NCI-H2196 treated with DMSO at 0.1 percent for 48 hours (cell line): Measurements from ENCODE around the gene PKN2.

ENCODE experiments used
- DNase-seq: peaks from one replicate; lab custom pipeline; 2025; ENCODE audit not compliant: unreplicated experiment; lab: John Stamatoyannopoulos, UW

PKN2 gene

DNA sequence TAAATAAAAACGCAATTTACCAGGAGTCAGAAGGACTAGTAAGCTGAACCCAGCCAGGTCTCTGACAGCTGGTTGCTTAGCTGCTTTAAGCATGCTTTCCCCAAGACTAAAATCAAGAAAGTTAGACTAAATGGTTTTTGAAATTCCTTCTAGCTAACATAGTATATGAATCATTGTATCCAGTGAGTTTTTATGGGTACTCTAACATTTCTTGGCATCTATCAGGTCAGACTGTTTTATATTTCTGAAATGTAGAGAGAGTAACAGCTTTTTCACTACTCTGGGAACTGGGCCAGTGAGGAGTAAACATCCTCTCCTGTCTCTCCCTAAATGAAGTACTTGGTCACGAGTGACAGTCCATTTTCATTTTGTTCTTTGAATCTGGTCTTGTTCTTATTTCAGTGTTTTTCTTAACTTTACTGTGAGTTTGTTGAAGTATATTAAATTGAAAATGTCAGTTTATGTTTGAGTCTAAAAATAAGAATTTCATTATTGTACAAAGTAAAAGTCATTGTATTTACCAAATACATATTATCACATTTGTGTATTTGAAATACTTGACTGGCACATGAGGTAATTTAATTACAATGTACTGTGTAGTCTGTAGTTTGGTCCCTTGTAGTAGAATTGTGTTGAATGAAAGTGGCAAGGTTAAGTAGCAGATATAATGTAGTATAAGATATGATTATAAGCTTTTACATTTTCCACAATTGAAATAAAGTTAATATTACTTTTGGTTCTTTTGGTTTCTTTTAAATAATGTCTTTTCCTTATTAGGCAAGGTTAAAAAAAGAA, 47.6 kb downstream of the PKN2 start:
- peak; percentile 63 for DNase-seq

DNA sequence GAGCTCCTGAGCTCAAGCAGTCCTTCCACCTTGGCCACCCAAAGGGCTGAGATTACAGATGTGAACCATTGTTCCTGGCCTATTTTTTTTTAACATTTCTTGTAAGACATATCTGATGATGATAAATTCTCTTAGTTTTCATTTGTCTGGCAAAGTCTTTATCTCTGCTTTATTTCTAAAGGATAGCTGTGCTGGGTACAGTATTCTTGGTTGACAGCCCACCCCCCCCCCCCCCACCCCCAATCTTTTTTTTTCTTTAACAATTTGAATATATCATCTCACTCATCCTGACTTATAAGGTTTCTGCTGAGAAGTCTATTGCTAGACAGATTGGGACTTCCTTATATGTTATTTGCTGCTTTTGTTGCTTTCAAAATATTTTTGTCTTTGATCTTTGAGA, 51.3 kb downstream of the PKN2 start:
- no peak for DNase-seq

DNA sequence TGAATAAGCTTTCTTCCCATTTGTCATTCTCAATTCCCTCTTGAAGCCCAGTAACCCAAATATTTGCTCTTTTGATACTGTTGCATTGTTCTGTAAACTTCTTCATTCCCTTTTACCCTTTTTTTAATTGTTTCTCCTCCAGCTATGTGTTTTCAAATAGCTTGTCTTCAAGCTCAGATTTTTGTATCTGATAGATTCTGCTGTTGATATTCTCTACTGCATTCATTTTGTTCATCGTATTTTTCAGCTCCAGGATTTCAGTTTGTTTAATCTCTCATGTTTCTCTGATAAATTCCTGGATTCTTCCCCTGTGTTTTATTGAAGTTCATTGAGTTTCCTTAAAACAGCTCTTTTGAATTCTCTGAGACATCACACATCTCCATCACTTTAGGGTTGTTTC, 51.8 kb downstream of the PKN2 start:
- DNase-seq: no peak

DNA sequence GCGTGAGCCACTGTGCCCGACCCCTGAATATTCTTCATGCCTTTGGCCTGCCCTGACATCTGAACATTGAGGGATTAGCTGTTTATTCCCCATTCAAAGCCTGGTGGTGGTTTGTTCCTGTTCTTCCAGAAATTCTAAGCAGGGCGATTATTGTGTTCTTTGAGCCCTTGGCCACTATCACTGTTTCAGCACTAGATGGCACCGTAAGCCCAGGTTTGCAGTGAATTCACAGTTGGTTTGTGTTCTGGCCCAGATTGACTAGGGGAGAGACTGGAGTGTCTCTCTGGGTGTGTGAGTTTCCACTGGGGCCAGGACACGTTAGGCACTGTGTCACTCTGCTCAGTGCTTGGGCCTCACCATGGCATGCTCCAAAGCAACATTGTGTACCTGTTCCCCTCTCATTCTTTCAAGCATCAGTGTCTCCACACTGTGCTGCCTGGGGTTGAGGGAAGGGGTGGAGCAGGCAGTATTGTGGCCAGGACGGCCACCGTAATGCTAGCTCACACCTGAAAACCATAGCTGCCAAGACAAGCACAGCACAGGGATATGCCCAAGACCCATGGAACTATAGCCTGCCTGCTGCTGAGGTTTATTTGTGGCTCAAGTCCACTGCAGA, 52.7 kb downstream of the PKN2 start:
- DNase-seq: no peak

DNA sequence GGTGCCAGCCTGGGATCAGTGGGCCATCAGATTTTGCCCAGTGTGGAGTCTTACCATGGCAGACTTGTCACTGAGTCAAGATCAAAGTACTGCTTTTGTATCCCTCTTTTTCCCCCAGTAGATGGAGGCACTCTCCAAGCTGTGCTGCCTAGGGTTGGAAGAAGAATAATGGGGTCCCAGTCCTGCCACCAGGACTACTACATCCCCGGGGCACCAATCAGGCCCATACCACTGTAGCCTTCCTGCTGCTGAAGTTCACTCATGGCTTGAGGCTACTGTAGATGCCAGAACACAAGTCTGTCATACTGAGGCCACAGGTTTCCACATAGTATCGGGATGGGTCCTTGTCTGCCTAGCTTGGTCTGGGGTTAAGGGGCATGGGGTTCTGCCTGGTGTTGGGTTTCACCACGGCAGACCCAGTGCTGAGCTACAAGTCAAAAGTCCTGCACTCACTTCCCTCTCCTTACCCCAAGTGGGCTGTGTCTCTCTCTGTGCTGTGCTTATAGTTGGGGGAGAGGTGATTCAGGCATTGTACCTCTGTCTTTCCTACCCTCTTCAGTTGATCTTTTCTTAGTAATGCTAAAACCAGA, 53.4 kb downstream of the PKN2 start:
- DNase-seq: no peak

DNA sequence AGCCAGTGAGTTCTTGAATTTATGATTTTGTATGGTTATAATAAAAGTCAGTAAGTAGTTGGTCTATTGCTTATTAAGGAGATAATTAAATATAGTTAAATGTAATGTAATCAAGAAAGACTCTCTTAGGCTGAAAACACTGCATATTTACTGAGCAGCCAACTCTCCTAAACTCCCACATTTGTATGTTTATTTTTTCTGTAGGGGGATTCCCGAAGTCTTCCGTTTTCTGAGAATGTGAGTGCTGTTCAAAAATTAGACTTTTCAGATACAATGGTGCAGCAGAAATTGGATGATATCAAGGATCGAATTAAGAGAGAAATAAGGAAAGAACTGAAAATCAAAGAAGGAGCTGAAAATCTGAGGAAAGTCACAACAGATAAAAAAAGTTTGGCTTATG, 56.7 kb downstream of the PKN2 start:
- DNase-seq: no peak

DNA sequence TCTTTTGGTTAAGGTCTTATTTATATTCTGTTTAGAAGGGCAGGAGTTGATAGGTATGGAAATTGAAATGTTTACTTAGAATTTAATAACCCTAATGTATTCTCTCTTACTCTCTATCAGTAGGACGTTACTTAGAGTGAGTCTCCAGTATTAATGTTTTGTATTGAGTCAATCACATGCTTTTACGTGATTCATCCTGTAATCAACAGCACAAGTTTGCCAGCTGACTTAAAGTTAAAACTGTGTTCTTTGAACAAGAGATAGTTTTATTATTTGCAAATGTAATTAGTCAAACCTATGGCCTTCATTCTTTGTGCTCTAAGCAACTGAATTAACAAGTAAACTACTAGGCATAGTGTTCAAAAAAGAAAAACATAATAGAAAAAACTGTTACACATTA, 57.3 kb downstream of the PKN2 start:
- DNase-seq: no peak

DNA sequence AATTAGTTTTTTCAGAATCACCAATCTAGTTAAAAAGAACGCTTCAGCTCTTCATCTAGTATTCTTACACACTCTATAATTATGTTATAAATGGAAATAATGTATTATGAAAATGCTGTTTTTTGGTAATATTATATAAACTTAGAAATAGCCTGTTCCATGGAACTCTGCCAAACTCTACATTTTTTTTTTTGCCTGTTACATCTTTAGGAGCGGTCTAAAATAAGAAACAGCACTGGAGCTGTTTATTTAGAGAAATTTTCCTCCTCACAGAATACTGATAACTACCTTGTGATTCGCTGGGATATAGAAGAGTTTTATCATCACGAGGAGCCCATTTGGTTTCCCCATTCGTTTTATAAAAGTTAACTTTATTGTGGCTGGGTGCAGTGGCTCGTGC, 58.5 kb downstream of the PKN2 start:
- DNase-seq: no peak

DNA sequence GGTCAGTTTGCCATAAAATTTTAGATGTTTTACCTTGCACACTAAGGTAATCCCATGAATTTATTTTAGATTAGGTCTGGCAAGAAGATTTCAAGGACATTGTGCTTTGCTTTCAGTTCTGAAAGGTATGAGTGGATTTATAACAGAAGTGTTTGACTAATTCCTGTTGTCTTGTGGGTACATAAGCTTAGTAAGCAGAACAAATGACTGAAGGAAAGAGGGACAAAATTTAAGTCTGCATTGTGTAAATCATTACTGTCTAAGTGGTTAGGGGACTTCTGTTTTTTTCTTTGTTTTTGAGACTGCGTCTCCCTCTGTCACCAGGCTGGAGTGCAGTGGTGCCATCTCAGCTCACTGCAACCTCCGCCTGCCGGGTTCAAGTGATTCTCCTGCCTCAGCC, 60.1 kb downstream of the PKN2 start:
- no peak for DNase-seq

DNA sequence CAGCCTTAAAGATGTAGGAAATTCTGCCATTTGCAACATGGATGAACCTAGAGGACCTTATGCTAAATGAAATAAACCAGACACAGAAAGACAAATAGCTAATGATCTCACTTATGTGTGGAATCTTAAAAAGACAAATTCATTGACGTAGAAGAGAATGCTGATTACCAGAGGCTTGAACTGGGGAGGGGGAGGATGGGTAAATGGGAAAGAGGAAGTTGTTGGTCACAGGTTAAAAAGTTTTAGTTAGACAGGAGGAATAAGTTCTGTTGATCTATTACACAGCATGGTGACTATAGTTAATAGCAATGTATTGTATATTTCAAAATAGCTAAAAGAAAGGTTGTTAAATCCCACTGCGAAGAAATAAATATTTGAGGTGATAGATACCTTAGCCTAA, 62.8 kb downstream of the PKN2 start:
- DNase-seq: no peak

DNA sequence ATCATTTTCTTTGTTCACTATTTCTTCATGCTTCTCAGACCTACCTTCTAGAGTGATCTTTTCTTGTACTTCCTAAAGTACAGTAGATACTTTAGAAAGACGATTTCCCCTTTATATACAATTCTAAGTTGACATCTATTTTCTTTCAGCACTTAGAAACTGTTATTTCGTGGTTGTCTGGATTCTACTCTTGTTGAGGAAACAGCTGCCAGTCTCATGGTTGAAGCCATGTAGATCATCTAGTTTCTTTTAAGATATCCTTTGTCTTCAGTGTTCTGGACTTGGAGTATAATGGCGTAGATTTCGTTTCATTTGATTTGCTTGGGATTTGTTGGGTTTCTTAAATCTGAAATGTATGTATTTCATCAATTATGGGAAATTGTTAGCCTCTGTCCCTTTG, 67.6 kb downstream of the PKN2 start:
- no peak for DNase-seq

DNA sequence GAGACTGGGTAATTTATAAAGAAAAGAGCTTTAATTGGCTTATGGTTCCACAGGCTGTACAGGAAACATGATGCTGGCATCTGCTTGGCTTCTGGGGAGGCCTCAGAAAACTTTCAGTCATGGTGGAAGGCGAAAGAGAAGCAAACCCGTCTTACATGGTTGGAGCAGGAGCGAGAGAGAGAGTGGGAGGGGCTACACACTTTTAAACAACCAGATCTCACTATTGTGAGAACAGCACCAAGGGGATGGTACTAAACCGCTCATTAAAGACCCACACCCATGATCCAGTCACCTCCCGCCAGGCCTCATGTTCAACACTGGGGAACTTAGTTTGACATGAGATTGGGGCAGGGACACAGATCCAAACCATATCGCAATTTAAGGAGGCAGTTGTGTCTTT, 69.4 kb downstream of the PKN2 start:
- no peak for DNase-seq

DNA sequence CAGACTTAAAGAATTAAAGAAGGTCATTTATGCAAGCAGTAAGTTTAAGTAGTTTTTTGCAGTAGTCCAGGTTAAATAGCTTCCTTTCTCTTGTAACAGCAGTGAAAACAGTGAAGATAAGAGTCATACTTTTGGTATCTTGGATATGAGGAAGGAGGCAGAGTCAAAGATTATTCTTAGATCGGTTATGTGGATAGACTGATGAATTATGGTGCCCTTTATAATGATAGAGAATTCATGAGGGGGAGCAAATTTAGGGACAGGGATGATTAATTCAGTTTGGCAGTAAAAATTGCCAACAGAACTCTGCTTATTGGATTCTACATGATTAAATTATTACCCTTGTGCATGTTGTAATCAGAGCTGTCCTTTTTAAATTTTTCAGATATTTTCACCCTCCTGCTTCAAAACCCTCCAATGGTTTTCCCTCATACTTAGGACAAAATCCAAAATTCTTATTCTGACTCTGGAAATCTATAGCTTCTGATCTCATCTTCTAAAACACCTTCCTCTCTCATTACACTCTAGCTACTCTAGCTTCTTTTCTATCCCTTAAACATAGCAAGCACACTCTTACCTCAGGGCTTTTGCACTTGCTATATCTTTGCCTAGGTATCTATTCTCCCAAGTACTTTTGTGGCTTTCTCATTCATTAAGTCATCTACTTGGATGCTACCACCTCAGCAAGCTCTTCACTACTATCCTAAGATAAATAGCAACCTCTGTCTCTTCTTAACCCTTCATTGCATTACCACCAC, 79.8 kb downstream of the PKN2 start:
- DNase-seq: no peak

DNA sequence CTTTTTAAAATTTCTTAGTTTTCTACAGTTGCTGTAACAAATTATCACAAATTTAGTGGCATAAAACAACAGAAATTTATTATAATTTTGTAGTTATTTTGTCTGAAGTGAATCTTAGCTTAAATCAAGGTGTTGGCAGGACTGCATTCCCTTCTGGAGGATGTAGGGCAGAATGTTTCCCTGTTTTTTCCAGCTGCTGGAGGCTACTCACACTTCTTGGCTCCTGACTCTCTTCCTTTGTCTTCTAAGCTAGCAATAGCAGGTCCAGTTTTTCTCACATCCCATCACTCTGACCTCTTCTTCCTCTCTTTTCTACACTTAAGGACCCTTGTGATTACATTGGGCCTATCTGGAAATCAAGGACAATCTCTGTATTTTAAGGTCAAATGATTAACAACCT, 84.1 kb downstream of the PKN2 start:
- no peak for DNase-seq

DNA sequence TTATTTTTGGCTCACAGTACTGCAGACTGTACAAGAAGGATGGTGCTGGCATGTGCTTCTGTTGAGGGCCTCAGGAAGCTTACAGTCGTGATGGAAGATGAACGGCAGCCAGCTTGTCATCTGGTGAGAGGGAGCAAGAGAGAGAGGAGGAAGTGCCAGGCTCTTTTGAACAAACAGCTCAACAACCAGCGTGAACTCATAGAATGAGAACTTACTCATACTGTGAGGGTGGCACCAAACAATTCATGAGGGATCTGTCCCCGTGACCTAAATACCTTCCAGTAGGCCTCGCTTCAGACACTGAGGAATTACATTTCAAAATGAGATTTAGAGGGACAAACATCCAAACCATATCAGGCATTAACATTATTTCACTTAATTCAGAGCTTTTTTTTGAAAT, 84.7 kb downstream of the PKN2 start:
- DNase-seq: no peak

DNA sequence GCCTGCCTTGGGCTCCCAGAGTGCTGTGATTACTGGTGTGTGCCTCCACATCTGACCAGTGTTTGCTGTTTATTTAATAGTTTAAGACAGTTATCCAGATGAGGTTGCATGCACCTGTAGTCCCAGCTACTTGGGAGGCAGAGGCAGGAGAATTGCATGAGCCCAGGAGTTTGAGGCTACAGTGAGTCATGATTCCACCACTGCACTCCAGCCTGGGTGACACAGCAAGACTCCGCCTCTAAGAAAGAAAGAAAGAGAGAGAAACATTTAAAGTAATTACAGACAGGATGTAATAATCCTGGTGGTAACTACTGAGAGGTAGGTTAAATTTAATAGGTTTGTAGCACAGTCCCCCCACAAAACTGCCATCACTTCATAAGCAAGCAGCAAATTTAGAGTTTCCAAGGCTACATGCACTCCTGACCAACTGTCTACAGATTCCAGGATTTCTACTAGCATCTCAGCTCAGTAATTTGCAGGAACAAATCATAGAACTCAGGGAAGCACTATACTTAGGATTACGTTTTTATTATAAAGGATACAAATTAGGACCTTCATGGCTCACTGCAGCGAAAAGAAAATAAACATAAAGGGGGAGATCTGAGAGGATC, 89.6 kb downstream of the PKN2 start:
- DNase-seq: no peak

DNA sequence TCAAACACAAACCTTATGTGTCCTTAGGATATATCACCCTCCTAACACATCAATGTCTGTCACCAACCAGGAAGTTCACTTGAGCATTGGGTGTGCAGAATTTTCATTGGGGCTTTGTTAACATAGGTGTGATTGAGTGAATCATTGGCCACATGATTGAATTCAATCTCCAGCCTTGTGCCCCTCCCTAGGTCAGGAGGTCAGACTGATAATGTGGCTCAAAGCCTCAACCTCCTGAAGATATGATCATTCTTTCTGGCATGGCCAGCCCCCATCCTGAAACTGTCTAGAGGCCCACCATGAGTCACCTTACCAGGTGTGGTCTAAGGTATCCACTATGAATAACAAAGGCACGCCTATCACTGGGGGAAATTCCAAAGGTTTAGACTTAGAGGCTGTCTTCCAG, 90.1 kb downstream of the PKN2 start:
- no peak for DNase-seq

DNA sequence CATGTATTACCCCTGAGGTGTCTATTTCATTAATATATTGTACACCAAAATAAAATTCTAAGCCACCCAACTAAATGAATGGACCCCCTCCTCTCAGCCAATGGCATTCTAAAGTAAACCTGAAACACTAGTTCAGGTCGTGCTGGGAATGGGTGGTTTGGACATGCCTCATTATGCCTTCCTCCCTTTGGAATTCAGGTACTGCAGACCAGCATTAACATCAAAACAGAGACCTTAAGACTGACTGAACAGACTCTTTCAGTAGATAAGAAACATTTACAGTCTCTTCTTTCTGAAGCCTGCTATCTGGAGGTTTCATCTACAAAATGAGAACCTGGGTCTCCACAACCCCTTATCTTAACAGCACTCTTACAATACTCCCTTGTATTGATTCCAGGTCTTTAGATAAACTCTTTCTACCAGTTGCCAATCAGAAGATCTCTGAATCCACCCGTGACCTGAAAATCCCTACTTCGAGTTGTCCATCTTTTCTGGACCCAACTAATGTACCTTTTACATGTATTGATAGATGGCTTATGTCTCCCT, 93.6 kb downstream of the PKN2 start:
- no peak for DNase-seq

DNA sequence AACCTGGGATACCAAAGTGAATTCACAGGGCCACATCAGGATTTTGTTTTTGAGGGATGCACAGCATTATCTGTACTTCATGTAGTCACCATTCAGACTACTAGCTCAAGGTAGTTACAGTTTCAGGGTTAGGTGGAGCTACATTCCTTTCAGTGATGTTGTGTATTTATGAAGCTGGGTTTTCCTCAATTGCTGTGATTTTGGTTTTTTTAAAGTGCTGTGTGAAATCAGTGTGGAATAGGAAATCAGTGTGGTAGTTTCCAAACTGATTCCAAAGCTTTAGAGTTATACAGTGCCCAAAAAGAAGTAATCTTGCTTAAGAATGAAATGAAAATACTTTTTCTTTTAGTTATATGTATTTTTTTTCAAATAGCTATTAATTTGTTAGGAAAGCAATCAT, 95.8 kb downstream of the PKN2 start:
- no peak for DNase-seq

DNA sequence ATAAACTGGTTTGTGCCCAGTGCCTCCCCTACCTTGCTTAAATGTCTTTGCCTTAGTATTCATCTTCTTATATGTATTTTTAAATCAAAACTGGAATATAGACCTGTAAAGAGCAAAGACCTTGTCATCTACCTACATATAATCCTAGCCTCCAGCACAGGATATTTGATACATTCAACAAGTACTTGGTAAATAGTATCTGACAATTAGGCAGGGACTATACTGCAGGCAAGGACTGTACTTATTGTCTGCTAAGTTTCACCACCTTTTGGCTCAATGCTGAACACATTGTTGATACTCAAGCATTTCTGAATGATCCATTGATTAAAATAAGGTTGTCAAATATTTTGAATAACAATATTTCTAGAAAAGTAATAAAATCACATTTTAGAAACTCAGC, 96.4 kb downstream of the PKN2 start:
- DNase-seq: no peak

DNA sequence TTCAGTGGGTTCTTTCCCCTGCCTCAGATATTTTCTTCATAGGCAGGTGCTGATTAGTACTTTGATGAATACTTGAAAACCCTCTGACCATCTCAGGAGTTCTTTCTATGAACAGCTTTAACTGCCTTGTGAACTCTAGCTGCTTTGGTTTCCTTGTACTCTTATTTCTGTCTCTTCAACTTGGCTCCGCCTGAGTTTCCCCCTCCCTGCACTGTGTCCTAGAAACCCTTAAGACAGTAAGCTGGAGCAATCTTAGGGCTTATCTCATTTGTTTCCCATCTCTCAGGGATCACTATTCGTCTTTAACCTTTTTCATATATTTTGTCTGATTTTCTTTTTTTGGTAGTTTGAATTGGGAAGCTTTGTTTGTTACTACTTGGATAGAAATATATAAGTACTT, 99.1 kb downstream of the PKN2 start:
- DNase-seq: no peak
